ENCODE data around the gene DGKE.

- TF ChIP-seq TAF1 (IDR thresholded peaks at IDR 0.05; ENCODE audit: low read depth, low read length) = no peak
- TF ChIP-seq POLR2A (IDR thresholded peaks at IDR 0.05; ENCODE audit: low read depth, low read length) = no peak
- TF ChIP-seq POLR2AphosphoS5 (IDR thresholded peaks at IDR 0.05; ENCODE audit: low read depth, low read length) = no peak
These were observed 46.6 kb downstream of the DGKE start for GRCh38 chr17:56880571-56880970.
